ENCODE measurements around the gene GDF9.

- TF ChIP-seq, protein P1, sequence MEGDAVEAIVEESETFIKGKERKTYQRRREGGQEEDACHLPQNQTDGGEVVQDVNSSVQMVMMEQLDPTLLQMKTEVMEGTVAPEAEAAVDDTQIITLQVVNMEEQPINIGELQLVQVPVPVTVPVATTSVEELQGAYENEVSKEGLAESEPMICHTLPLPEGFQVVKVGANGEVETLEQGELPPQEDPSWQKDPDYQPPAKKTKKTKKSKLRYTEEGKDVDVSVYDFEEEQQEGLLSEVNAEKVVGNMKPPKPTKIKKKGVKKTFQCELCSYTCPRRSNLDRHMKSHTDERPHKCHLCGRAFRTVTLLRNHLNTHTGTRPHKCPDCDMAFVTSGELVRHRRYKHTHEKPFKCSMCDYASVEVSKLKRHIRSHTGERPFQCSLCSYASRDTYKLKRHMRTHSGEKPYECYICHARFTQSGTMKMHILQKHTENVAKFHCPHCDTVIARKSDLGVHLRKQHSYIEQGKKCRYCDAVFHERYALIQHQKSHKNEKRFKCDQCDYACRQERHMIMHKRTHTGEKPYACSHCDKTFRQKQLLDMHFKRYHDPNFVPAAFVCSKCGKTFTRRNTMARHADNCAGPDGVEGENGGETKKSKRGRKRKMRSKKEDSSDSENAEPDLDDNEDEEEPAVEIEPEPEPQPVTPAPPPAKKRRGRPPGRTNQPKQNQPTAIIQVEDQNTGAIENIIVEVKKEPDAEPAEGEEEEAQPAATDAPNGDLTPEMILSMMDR (IDR thresholded peaks at IDR 0.05), result no peak
- no peak for TF ChIP-seq TEAD4 (CRISPR knock-in tag; IDR thresholded peaks at IDR 0.05)
- TF ChIP-seq, protein P2, sequence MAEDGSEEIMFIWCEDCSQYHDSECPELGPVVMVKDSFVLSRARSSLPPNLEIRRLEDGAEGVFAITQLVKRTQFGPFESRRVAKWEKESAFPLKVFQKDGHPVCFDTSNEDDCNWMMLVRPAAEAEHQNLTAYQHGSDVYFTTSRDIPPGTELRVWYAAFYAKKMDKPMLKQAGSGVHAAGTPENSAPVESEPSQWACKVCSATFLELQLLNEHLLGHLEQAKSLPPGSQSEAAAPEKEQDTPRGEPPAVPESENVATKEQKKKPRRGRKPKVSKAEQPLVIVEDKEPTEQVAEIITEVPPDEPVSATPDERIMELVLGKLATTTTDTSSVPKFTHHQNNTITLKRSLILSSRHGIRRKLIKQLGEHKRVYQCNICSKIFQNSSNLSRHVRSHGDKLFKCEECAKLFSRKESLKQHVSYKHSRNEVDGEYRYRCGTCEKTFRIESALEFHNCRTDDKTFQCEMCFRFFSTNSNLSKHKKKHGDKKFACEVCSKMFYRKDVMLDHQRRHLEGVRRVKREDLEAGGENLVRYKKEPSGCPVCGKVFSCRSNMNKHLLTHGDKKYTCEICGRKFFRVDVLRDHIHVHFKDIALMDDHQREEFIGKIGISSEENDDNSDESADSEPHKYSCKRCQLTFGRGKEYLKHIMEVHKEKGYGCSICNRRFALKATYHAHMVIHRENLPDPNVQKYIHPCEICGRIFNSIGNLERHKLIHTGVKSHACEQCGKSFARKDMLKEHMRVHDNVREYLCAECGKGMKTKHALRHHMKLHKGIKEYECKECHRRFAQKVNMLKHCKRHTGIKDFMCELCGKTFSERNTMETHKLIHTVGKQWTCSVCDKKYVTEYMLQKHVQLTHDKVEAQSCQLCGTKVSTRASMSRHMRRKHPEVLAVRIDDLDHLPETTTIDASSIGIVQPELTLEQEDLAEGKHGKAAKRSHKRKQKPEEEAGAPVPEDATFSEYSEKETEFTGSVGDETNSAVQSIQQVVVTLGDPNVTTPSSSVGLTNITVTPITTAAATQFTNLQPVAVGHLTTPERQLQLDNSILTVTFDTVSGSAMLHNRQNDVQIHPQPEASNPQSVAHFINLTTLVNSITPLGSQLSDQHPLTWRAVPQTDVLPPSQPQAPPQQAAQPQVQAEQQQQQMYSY (CRISPR knock-in tag; IDR thresholded peaks at IDR 0.05), result 0 out of 2 replicates have a peak, but pooled peaks have one; percentile 36
- no peak for TF ChIP-seq JUN (CRISPR knock-in tag; IDR thresholded peaks at IDR 0.05)
- TF ChIP-seq, protein P3, sequence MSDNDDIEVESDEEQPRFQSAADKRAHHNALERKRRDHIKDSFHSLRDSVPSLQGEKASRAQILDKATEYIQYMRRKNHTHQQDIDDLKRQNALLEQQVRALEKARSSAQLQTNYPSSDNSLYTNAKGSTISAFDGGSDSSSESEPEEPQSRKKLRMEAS (CRISPR knock-in tag; IDR thresholded peaks at IDR 0.05), result peak; percentile 98
- peak; percentile 82 for TF ChIP-seq CREM (CRISPR knock-in tag; IDR thresholded peaks at IDR 0.05)
- no peak for TF ChIP-seq TCF7 (CRISPR knock-in tag; IDR thresholded peaks at IDR 0.05; ENCODE audit: low read depth)
- peak; percentile 50; the same call in 1 of the 2 replicates for TF ChIP-seq USF1 (CRISPR knock-in tag; IDR thresholded peaks at IDR 0.05)
- TF ChIP-seq, protein P4, sequence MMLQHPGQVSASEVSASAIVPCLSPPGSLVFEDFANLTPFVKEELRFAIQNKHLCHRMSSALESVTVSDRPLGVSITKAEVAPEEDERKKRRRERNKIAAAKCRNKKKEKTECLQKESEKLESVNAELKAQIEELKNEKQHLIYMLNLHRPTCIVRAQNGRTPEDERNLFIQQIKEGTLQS (CRISPR knock-in tag; conservative IDR thresholded peaks at IDR 0.05), result no peak
- TF ChIP-seq SMAD4 (CRISPR knock-in tag; IDR thresholded peaks at IDR 0.05), result no peak
Measured at GRCh38 chr5:132822650-132823480, 43.4 kb downstream of the GDF9 start.
